Activated naive CD4-positive, alpha-beta T cell (primary cell): ENCODE measurements around the gene GPR153.
A peak's percentile ranks its signal among the peaks of the same experiment; 100 is the strongest.

Experiments
- DNase-seq, 4 experiments: peaks; one replicate each; lab custom pipeline; 2025; lab: John Stamatoyannopoulos, UW

GPR153 gene

GRCh38 chr1:6200188-6200809 lies 60.6 kb downstream of the GPR153 start:
- no peak for DNase-seq

GRCh38 chr1:6199298-6200187 lies 61.4 kb downstream of the GPR153 start, which contains the start of gene RPL22:
RPL22 (minus strand) TSS chr1:6199595; CDS start chr1:6199573, 22 bp downstream.
- DNase-seq: peak; percentile 83 to 95 (median 94)

- no peak for DNase-seq
These were observed 62.1 kb downstream of the GPR153 start for GRCh38 chr1:6198646-6199297.

GRCh38 chr1:6197746-6198427 lies 63.0 kb downstream of the GPR153 start:
- no peak for DNase-seq
